ENCODE results near the gene KLHDC3.

DNA sequence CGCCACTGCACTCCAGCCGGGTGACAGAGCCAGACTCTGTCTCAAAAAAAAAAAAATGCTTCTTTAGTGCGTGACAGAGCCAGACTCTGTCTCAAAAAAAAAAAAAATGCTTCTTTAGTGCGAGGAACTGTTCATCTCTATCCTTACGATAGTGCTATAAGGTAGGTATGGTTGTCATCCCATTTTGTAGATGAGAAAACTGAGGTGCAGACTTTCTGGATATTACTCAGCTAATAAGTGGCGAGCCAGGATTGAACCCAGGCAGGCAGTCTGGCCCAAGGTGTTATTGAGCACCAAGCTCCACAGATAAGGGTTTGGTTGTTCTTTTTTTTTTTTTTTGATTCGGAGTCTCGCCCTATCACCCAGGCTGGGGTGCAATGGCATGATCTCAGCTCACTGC is 12.2 kb upstream of the KLHDC3 start:
- no peak for TF ChIP-seq EZH2phosphoT487 (IDR thresholded peaks at IDR 0.05; ENCODE audit: low read depth, severe bottlenecking, unreplicated experiment)
- TF ChIP-seq, protein P1, sequence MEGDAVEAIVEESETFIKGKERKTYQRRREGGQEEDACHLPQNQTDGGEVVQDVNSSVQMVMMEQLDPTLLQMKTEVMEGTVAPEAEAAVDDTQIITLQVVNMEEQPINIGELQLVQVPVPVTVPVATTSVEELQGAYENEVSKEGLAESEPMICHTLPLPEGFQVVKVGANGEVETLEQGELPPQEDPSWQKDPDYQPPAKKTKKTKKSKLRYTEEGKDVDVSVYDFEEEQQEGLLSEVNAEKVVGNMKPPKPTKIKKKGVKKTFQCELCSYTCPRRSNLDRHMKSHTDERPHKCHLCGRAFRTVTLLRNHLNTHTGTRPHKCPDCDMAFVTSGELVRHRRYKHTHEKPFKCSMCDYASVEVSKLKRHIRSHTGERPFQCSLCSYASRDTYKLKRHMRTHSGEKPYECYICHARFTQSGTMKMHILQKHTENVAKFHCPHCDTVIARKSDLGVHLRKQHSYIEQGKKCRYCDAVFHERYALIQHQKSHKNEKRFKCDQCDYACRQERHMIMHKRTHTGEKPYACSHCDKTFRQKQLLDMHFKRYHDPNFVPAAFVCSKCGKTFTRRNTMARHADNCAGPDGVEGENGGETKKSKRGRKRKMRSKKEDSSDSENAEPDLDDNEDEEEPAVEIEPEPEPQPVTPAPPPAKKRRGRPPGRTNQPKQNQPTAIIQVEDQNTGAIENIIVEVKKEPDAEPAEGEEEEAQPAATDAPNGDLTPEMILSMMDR (IDR thresholded peaks at IDR 0.05; ENCODE audit: poor library complexity) = no peak
